Activated T-cell treated with anti-CD3 and anti-CD28 coated beads, Interleukin-2, amount 50 U/mL, for 48 hours (primary cell): ENCODE measurements around the gene HMOX1.
A peak's percentile ranks its signal among the peaks of the same experiment; 100 is the strongest.
"Not testable (repeated sequence)": the region's sequence is repeated elsewhere in the genome, so short reads cannot be mapped to it uniquely, and the experiment has no call there.

Experiments used
- DNase-seq, 2 experiments: peaks; one replicate each; pipeline ENCODE4 v3.0.0-alpha.2; 2020

Gene HMOX1

GRCh38 chr22:35437049-35437448 lies 56.2 kb downstream of the HMOX1 start:
- DNase-seq = peak; percentile 52 to 54

- DNase-seq = not testable (repeated sequence)
Observed at GRCh38 chr22:35438673-35439364, 57.9 kb downstream of the HMOX1 start.

GRCh38 chr22:35439365-35439717 lies 58.4 kb downstream of the HMOX1 start:
- no peak for DNase-seq

- DNase-seq = no peak
Observed at GRCh38 chr22:35440129-35440528, 59.2 kb downstream of the HMOX1 start.

- DNase-seq = no peak
Observed at GRCh38 chr22:35441489-35442100, 60.7 kb downstream of the HMOX1 start.

- DNase-seq = no peak
Observed at GRCh38 chr22:35442471-35442870, 61.6 kb downstream of the HMOX1 start.

GRCh38 chr22:35443338-35443737 lies 62.4 kb downstream of the HMOX1 start:
- DNase-seq = no peak
